Measurements from ENCODE around the gene EGLN2. TPM values are rescaled to one million over a fixed set of nuclear protein-coding genes. Genes with fewer than 3 reads are reported as not detected.

EGLN2 gene
- polyA plus RNA-seq, 1 of the 3 experiments (the other 2 are of a cell fraction): 43.0 TPM

GRCh38 chr19:40831502-40832430, 32.8 kb downstream of the EGLN2 start:
- POLR2A ChIA-PET: no interaction called here
- H3K36me3 ChIP-seq (replicated peaks in 1 of 2; ENCODE audit: control insufficient read depth in 1 of 2, insufficient read depth in 2 of 2, low read length in 1 of 2): peaks cover 3 to 21% of the 10 kb centered on the region in 2 experiments
- TF ChIP-seq TEAD4 (IDR thresholded peaks at IDR 0.05; ENCODE audit: borderline replicate concordance, insufficient read depth): no peak
- TF ChIP-seq RFX5 (IDR thresholded peaks at IDR 0.05; ENCODE audit: low read length): no peak
- TF ChIP-seq REST (IDR thresholded peaks at IDR 0.05; ENCODE audit: low read depth, low read length): no peak
- TF ChIP-seq FOXM1 (IDR thresholded peaks at IDR 0.05; ENCODE audit: low read depth): no peak
- no peak for TF ChIP-seq USF2 (IDR thresholded peaks at IDR 0.05; ENCODE audit: borderline replicate concordance, low read depth, low read length)
- TF ChIP-seq GATA2 (CRISPR knock-in tag; IDR thresholded peaks at IDR 0.05): no peak
- TF ChIP-seq RAD21 (IDR thresholded peaks at IDR 0.05; ENCODE audit: low read length): no peak
- TF ChIP-seq PBX3 (IDR thresholded peaks at IDR 0.05): no peak
- TF ChIP-seq JUND (IDR thresholded peaks at IDR 0.05): no peak
- no peak for TF ChIP-seq RCOR1 (IDR thresholded peaks at IDR 0.05; ENCODE audit: low read length)
- TF ChIP-seq NRF1 (IDR thresholded peaks at IDR 0.05; ENCODE audit: low read depth, low read length): no peak
- no peak for TF ChIP-seq USF1 (IDR thresholded peaks at IDR 0.05; ENCODE audit: borderline replicate concordance, low read depth)
- no peak for TF ChIP-seq SIN3A (IDR thresholded peaks at IDR 0.05; ENCODE audit: borderline replicate concordance, low read depth, low read length)
- no peak for TF ChIP-seq MEF2A (IDR thresholded peaks at IDR 0.05; ENCODE audit: borderline replicate concordance, low read depth)
- TF ChIP-seq EP300 (IDR thresholded peaks at IDR 0.05; ENCODE audit: borderline replicate concordance in 1 of 2, low read depth in 1 of 2, low read length in 1 of 2): no peak
- no peak for TF ChIP-seq ZBTB33 (IDR thresholded peaks at IDR 0.05; ENCODE audit: borderline replicate concordance, low read depth)
- TF ChIP-seq YY1 (IDR thresholded peaks at IDR 0.05; ENCODE audit: low read depth): no peak
- no peak for TF ChIP-seq SMC3 (IDR thresholded peaks at IDR 0.05; ENCODE audit: low read depth, low read length)
- TF ChIP-seq CTCF (IDR thresholded peaks at IDR 0.05): no peak
- no peak for TF ChIP-seq IRF3 (IDR thresholded peaks at IDR 0.05; ENCODE audit: low read depth, low read length)
- no peak overlapping the region for H3K9ac ChIP-seq
- H3K79me2 ChIP-seq (ENCODE audit: insufficient read depth): no peaks in the 10 kb centered on the region
- CTCF ChIA-PET: interaction anchor here (1.0 to 2.0 kb wide), 2 partner anchors 13 to 197 kb away, joined by 4 to 5 read pairs; no protein-coding TSS in a partner anchor
- no peaks in the 10 kb centered on the region for H3K9me3 ChIP-seq
- DNase-seq: no peak
- H3K27ac ChIP-seq (ENCODE audit: low read depth in 2 of 2, low read length in 1 of 2): no peak overlapping the region
- H2AFZ ChIP-seq (ENCODE audit: low read depth): no peak overlapping the region
- no peak overlapping the region for H3K4me2 ChIP-seq
- H3K9me2 ChIP-seq: no peaks in the 10 kb centered on the region
- no peaks in the 10 kb centered on the region for H4K20me1 ChIP-seq (ENCODE audit: insufficient read depth)
- no peaks in the 10 kb centered on the region for H3F3A ChIP-seq (replicated peaks; ENCODE audit: insufficient read depth)
- H3K4me1 ChIP-seq (ENCODE audit: control insufficient read depth in 1 of 2, insufficient read depth in 2 of 2, low read depth in 1 of 2, low read length in 1 of 2): no peaks in the 10 kb centered on the region
- H3K27me3 ChIP-seq (ENCODE audit: insufficient read depth): no peaks in the 10 kb centered on the region
- 74% methylated on average over 7 of the region's 7 CpGs for WGBS (ENCODE audit: low lambda C conversion rate)
- H3K4me3 ChIP-seq (ENCODE audit: low read depth in 2 of 2, low read length in 1 of 2): no peak overlapping the region
